Measurements from ENCODE around the gene VSTM2L. TPM values are rescaled to one million over a fixed set of nuclear protein-coding genes. Genes with fewer than 3 reads are reported as not detected.

The VSTM2L gene
- total and polyA plus RNA-seq, 2 experiments from 2014 or later: 4.1 to 9.2 TPM

DNA sequence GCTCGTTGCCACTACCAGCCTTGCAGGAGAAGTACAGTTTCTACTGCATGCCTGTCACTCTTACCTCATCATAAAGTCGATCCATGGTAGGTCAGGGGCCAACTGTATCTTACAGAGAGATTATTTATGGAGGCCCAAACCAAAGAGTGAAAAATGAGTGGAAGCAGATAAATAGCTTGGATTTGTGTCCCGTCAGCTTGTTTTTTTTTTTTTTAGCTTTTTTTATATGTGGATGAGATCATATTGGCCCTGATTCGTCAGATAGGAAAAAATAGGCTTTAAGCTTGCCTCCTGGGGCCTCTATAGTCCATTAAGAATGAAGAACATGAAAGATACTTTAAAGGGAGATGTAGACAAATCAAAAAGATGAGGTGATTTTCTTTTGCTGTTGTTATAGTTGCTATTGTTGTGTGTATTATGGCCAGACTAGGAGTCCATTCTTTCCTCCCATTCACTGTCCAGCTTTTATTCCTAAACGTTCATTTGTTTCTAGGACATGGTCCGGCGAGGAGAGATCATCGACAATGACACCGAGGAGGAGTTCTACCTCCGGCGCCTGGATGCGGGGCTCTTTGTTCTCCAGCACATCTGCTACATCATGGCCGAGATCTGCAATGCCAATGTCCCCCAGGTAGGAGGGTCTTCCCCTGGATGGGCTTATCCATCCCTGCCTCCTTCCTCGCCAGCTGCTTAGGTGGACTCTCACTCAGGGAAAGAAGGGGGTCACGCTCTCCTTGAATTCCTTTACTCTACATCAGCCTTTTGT lies 43.3 kb upstream of the VSTM2L start:
- Histone ChIP-seq H2AFZ (no peak overlapping the region), H3K27me3 (replicated peaks; ENCODE audit: insufficient read depth) (no peaks in the 10 kb centered on the region), H3K4me1 (ENCODE audit: insufficient read depth) (peaks cover 9% of the 10 kb centered on the region), H3K9me2 (ENCODE audit: insufficient read depth) (no peaks in the 10 kb centered on the region), H3K79me2 (ENCODE audit: insufficient read depth) (no peaks in the 10 kb centered on the region), H3K4me2 (ENCODE audit: unreplicated experiment) (no peak overlapping the region), H3K9me3 (ENCODE audit: low read depth) (no peaks in the 10 kb centered on the region), H3K36me3 (ENCODE audit: low read depth) (peaks cover 9% of the 10 kb centered on the region), H3F3A (ENCODE audit: insufficient read depth) (peaks cover 25% of the 10 kb centered on the region), H3K9ac (no peak overlapping the region), H3K4me3 (no peak overlapping the region), H4K20me1 (ENCODE audit: insufficient read depth) (no peaks in the 10 kb centered on the region), H3K27ac (no peak overlapping the region)
- no peak for DNase-seq
- TF ChIP-seq EZH2 (IDR thresholded peaks at IDR 0.05; ENCODE audit: insufficient read depth, poor library complexity, severe bottlenecking) (no peak), EZH2phosphoT487 (IDR thresholded peaks at IDR 0.05; ENCODE audit: insufficient read depth, low read depth) (no peak)
- in situ Hi-C loops (cut with MboI): no loop called here
- 91 to 95% methylated on average over 15 of the region's 15 CpGs for WGBS, 2 experiments (ENCODE audit: low coverage in 1 of 2, low lambda C conversion rate in 2 of 2, missing lambda C conversion rate in 2 of 2)

DNA sequence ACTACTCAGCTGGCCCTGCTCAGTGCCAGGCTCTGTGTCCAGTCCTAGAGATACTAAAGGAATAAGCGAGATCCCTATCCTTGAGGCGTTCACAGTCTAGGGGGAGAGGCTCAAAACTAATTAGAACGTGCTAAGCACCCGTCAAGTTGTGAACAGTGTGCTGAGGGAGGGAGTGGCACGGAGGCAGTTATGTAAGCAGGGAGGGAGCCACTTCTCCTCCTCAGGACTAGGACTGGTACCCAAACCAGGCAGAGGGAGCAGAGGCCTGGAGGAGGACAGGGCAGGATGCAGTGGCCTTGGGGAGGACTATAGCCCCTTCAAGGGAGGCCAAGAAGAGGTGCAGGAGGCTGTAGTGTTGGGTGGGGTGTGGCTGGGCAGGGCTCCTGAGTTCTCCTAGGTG lies 39.6 kb upstream of the VSTM2L start:
- Histone ChIP-seq H3K4me3 (no peak overlapping the region), H3K27ac (no peak overlapping the region), H3K9ac (no peak overlapping the region), H3F3A (ENCODE audit: insufficient read depth) (peaks cover 2% of the 10 kb centered on the region), H3K4me2 (ENCODE audit: unreplicated experiment) (no peak overlapping the region), H3K36me3 (ENCODE audit: low read depth) (peaks cover 9% of the 10 kb centered on the region), H4K20me1 (ENCODE audit: insufficient read depth) (no peaks in the 10 kb centered on the region), H2AFZ (no peak overlapping the region), H3K9me3 (ENCODE audit: low read depth) (no peaks in the 10 kb centered on the region), H3K9me2 (ENCODE audit: insufficient read depth) (no peaks in the 10 kb centered on the region), H3K27me3 (replicated peaks; ENCODE audit: insufficient read depth) (no peaks in the 10 kb centered on the region), H3K4me1 (ENCODE audit: insufficient read depth) (no peaks in the 10 kb centered on the region), H3K79me2 (ENCODE audit: insufficient read depth) (no peaks in the 10 kb centered on the region)
- TF ChIP-seq EZH2phosphoT487 (IDR thresholded peaks at IDR 0.05; ENCODE audit: insufficient read depth, low read depth) (no peak), EZH2 (IDR thresholded peaks at IDR 0.05; ENCODE audit: insufficient read depth, poor library complexity, severe bottlenecking) (no peak)
- in situ Hi-C loops (cut with MboI): no loop called here
- no peak for DNase-seq
- 82 to 89% methylated on average over 5 of the region's 5 CpGs for WGBS, 2 experiments (ENCODE audit: low coverage in 1 of 2, low lambda C conversion rate in 2 of 2, missing lambda C conversion rate in 2 of 2)

DNA sequence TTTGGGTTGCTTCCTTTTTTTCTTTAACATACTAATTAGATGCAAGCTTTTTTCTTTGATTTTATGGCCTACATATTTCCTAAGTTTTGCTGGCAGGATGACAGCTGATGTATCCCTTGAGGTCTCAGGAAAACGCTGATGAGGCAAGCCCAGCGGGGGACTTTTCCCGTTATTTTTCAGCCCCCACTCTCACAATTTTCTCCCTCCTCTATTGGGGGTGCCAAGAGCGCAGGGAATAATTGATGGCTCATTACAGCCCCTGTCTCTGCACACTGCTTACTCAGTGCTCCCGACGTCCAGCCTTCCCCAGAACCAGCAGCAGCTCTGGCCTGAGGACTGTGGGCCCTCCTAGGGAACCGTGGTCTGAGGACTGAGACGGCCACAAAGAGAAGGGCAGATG lies 38.6 kb upstream of the VSTM2L start:
- H3K9me2 ChIP-seq (ENCODE audit: insufficient read depth): no peaks in the 10 kb centered on the region
- no peaks in the 10 kb centered on the region for H3F3A ChIP-seq (ENCODE audit: insufficient read depth)
- no peaks in the 10 kb centered on the region for H3K9me3 ChIP-seq (ENCODE audit: low read depth)
- H3K36me3 ChIP-seq (ENCODE audit: low read depth): peaks cover 9% of the 10 kb centered on the region
- TF ChIP-seq EZH2 (IDR thresholded peaks at IDR 0.05; ENCODE audit: insufficient read depth, poor library complexity, severe bottlenecking): no peak
- TF ChIP-seq EZH2phosphoT487 (IDR thresholded peaks at IDR 0.05; ENCODE audit: insufficient read depth, low read depth): no peak
- H3K27me3 ChIP-seq (replicated peaks; ENCODE audit: insufficient read depth): no peaks in the 10 kb centered on the region
- no peaks in the 10 kb centered on the region for H3K4me1 ChIP-seq (ENCODE audit: insufficient read depth)
- H3K9ac ChIP-seq: no peak overlapping the region
- in situ Hi-C loops (cut with MboI): no loop called here
- no peak for DNase-seq
- no peaks in the 10 kb centered on the region for H3K79me2 ChIP-seq (ENCODE audit: insufficient read depth)
- no peak overlapping the region for H3K27ac ChIP-seq
- H3K4me3 ChIP-seq: no peak overlapping the region
- no peak overlapping the region for H2AFZ ChIP-seq
- WGBS, 2 experiments (ENCODE audit: low coverage in 1 of 2, low lambda C conversion rate in 2 of 2, missing lambda C conversion rate in 2 of 2): 69 to 72% methylated on average over 8 of the region's 8 CpGs
- no peaks in the 10 kb centered on the region for H4K20me1 ChIP-seq (ENCODE audit: insufficient read depth)
- no peak overlapping the region for H3K4me2 ChIP-seq (ENCODE audit: unreplicated experiment)

DNA sequence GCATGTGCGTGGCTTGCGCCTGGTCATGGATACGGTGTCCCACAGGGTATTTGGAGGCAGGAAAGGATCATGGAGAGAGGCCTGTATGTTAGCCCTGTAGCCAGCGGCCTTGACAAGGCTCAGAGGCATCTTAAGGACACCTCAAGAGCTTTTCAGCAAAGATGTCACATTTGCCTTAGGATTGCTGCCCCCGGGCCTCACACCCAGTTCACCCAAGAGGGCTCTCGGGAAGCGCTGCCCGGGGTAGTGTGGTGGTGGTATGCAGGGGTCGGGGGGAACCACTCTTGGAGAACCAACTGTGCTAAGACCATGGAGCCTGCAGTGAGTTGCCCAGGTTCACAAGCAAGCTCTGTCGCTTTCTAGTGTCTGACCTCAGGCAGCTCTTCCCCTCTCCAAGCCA lies 36.9 kb upstream of the VSTM2L start:
- no peak overlapping the region for H3K9ac ChIP-seq
- H4K20me1 ChIP-seq (ENCODE audit: insufficient read depth): no peaks in the 10 kb centered on the region
- H3F3A ChIP-seq (ENCODE audit: insufficient read depth): no peaks in the 10 kb centered on the region
- no peaks in the 10 kb centered on the region for H3K9me3 ChIP-seq (ENCODE audit: low read depth)
- H3K9me2 ChIP-seq (ENCODE audit: insufficient read depth): no peaks in the 10 kb centered on the region
- no peak overlapping the region for H2AFZ ChIP-seq
- no peak overlapping the region for H3K27ac ChIP-seq
- in situ Hi-C loops (cut with MboI): no loop called here
- H3K4me2 ChIP-seq (ENCODE audit: unreplicated experiment): no peak overlapping the region
- no peaks in the 10 kb centered on the region for H3K79me2 ChIP-seq (ENCODE audit: insufficient read depth)
- H3K4me1 ChIP-seq (ENCODE audit: insufficient read depth): no peaks in the 10 kb centered on the region
- TF ChIP-seq EZH2 (IDR thresholded peaks at IDR 0.05; ENCODE audit: insufficient read depth, poor library complexity, severe bottlenecking): no peak
- TF ChIP-seq EZH2phosphoT487 (IDR thresholded peaks at IDR 0.05; ENCODE audit: insufficient read depth, low read depth): no peak
- 91 to 97% methylated on average over 10 of the region's 10 CpGs for WGBS, 2 experiments (ENCODE audit: low coverage in 1 of 2, low lambda C conversion rate in 2 of 2, missing lambda C conversion rate in 2 of 2)
- no peaks in the 10 kb centered on the region for H3K27me3 ChIP-seq (replicated peaks; ENCODE audit: insufficient read depth)
- no peaks in the 10 kb centered on the region for H3K36me3 ChIP-seq (ENCODE audit: low read depth)
- DNase-seq: no peak
- no peak overlapping the region for H3K4me3 ChIP-seq

Data from GM23248 (cell line).